Measurements from ENCODE around the gene VTCN1.

GRCh38 chr1:117183112-117183511 is 27.6 kb downstream of the VTCN1 start:
- TF ChIP-seq CTCF (IDR thresholded peaks at IDR 0.05; ENCODE audit: extremely low read depth in 1 of 2, insufficient read depth in 1 of 2, low read depth in 1 of 2, low read length in 2 of 2) (no peak), MAX (IDR thresholded peaks at IDR 0.05; ENCODE audit: insufficient read depth, insufficient read length) (no peak), POLR2A (IDR thresholded peaks at IDR 0.05; ENCODE audit: low read depth, low read length) (no peak)
